Effector CD8-positive, alpha-beta T cell (primary cell): ENCODE measurements around the gene KCNK4.

Experiments
- DNase-seq: peaks from one replicate; lab custom pipeline; 2025; lab: John Stamatoyannopoulos, UW

The KCNK4 gene

DNA sequence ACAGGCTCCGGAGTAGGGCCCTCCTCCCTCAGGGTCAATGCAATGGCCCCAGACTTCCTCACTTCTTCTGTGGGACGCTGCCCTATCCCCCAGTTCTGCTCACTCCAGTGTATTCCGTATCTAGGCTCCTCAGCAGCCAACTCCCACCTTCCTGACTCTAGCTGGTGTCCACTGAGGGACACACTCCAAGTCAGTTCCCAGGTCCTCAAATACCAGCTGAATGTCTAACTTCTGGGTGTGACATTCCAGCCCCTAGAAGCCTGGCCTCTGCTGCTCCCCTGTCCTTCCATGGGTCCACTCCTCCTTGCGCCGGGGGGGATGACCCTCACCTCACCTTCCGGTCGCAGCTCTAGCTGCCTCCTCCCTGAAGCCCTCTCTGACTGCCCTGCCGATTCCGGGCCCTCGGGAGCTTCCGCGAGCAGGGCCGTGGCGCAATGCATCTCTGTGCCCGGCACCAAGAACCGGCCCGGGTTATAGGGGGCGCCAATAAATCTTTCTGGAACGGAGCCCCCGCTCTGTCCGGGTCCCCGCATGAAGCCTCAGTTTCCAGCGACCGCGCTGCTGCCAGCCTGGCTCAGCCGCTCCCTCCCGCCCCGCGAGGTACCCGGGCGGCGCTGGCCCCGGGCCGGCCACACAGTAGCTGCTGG lies 22.1 kb upstream of the KCNK4 start:
- no peak for DNase-seq

DNA sequence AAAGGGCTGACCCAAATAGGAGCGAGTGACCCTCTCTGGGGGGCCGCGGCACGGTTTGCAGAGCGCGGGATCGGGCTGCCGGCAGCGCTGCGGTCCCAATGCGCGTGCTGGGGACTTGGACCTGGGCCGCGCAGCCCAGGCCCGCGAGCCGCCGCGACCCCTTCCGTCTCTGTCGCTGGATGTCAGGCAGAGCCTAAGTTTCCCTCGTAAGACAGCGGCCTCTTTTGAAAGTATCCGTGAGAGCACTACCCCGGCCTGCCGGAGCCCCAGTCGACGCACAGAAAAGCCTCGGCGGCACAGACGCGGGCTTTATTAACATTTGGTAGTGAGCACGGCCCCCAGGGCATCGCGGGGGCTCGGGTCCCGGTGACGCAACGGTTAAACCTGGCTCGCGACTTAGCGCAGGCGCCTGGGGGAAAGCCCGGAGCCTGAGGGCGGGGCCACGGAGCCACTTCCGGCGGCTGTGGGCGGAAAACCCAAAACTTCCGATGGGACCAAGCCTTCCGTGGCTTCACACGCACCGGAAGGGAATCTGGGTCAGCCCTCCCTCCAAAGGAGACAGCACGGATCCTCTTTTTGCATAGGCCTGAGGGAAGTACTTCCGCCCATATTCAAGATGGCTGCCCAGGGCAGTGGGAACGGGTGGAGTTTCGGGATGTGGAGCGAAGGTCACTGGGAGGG lies 21.4 kb upstream of the KCNK4 start:
- DNase-seq, result peak; percentile 94

DNA sequence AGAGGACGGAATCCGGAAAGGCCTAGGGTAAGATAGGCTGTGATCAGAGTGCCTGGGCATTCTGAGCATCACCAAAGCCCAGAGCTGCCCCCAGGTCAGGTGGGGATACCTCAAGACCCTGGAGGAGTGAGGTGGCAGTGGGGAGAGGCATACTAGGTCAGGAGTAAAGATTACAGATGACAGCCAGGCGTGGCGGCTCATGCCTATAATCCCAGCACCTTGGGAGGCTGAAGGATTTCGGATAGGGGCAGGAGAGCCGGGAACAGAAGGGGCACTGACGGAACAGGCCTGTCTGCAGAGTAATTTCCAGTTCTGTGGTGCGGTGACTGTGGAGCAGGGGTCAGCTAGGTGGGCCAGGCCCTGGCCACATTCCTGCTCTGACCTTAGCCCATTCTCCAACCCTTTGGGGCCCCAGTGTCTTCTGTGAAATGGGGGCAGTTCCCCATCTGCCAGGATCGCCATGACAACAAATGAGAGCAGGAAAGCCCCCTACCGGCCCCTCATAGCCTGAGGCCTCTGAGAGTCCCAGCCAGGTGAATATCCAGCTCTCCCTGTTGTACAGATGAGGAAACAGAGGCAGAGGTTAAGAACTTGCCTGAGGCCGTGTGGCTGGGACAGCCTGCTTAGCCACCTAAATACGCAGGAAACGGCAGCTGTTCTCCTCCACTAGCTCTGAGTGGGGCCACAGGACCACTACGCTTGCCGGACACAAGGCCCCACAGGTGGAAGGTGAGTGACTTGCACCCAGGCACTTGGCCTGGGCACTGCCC lies 15.9 kb upstream of the KCNK4 start:
- DNase-seq, result no peak

DNA sequence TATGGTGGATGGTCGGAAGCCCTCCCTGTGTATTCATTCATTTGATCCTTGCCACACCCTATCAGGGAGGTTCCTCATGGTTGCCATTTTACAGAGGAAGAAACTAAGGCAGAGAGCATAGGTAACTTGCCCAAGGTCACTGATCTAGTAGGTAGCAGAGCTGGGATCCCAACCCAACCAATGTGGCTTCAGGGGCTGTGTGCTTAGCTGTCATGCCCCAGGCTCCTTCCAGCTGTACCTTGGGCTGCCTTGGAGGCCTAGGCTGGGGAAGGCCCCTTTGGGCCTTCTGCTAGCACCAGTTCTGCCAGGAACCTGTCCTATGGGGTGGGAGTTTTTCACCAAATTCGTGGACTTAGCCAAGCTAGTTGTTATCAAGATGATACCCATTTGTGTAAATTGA lies 15.3 kb upstream of the KCNK4 start:
- DNase-seq, result no peak

GRCh38 chr11:64276653-64277431 lies 14.3 kb upstream of the KCNK4 start:
- DNase-seq, result no peak

DNA sequence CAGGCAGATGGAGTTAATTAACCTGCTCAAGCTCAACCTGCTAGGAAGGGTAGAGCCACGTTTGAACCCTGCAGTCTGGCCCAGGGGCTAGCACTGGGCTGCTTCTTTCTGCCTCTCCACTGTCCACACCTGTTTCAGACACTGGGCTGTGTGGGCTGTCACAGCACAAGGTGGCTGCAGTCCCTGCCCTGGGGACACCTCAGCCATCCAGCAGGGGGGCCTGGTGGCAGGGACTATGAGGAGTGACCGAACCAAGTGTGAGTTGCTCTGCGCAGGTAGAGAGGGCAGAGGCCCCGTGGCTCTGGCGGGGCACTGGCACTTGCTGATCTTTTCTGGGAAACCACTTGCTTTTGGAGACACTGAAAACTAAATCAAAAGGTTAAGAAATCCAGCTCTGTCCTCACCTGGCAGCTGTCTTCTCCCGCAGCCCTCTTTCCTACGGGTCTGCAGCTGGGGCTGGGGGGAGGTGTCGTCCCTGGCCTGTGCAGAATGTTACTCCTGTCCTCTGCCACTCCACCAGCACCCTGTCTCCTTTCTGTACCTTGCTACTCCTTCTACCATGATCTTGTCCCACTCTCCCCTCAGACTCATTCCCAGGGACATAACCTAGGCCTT lies 12.4 kb upstream of the KCNK4 start:
- no peak for DNase-seq

DNA sequence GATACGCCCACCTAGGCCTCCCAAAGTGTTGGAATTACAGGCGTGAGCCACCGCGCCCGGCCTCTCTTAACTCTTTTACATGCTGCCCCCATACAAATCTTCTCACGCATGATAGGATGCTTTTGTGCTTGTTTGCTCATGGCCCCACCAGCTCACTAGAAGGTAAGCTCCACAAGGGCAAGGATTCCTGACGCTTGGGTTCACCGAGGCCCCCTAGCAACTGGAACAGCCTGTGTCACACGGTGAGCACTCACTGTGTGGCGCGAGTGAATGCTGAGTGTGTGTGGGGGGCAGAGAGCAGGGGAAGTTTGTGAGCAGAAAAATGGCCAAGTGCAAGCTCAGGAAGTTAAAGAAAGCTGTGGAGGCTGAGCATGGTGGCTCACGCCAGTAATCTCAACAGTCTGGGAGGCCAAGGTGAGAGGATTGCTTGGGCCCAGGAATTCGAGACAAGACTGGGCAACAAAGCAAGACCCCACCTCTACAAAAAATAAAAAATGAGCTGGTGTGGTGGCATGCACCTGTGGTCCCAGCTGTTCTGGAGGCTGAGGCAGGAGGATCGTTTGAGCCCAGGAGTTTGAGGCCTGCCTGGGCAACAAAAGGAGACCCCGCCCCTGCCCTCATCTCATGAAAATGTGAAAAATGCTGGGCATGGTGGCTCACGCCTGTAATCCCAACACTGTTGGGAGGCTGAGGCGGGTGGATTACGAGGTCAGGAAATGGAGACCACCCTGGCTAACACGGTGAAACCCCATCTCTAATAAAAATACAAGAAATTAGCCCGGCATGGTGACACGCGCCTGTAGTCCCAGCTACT lies 8.9 kb upstream of the KCNK4 start:
- DNase-seq, result no peak

GRCh38 chr11:64283092-64283491 lies 8.0 kb upstream of the KCNK4 start:
- no peak for DNase-seq

- DNase-seq, result peak; percentile 89
Measured at GRCh38 chr11:64284048-64284961, 6.8 kb upstream of the KCNK4 start, which contains the start of gene BAD. Gene BAD, minus strand, starts transcription at chr11:64284665. Its CDS starts 297 bp downstream, at chr11:64284368.

GRCh38 chr11:64284962-64285884 lies 5.9 kb upstream of the KCNK4 start, which contains the start of gene GPR137:
Gene GPR137, plus strand, starts transcription at chr11:64285848. Its CDS starts 677 bp downstream, at chr11:64286525.
- DNase-seq, result peak; percentile 82

GRCh38 chr11:64285885-64286800 lies 5.0 kb upstream of the KCNK4 start:
- DNase-seq, result no peak

DNA sequence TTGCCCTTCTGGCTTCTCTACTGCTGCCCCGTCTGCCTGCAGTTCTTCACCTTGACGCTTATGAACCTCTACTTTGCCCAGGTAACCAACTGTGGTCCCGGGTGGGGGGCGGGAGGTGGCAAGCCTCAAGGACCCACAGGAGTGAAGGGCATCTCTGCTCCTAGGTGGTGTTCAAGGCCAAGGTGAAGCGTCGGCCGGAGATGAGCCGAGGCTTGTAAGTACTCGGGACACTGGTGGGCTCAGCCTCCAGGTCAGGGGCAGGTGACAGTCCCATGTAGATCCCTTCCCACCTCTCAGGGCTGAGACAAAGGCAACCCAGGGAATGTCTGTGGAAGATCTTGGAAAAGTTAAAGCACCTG lies 4.3 kb upstream of the KCNK4 start:
- DNase-seq, result no peak

- DNase-seq, result no peak
Measured at GRCh38 chr11:64287676-64288352, 3.3 kb upstream of the KCNK4 start.

- no peak for DNase-seq
Measured at GRCh38 chr11:64288353-64288750, 2.8 kb upstream of the KCNK4 start.

GRCh38 chr11:64289002-64289564 lies 2.0 kb upstream of the KCNK4 start:
- DNase-seq, result no peak
